ENCODE data around the gene SEC23IP.
"Not testable (repeated sequence)": the region's sequence is repeated elsewhere in the genome, so short reads cannot be mapped to it uniquely, and the experiment has no call there.

- TF ChIP-seq EP300 (IDR thresholded peaks at IDR 0.05; ENCODE audit: low read depth); CTCF (IDR thresholded peaks at IDR 0.05); POLR2AphosphoS5 (IDR thresholded peaks at IDR 0.05): not testable (repeated sequence)
Observed at GRCh38 chr10:119889201-119889600, 3.3 kb upstream of the SEC23IP start.

Measured in transverse colon (tissue), 4 donors.